ENCODE results near the gene ASCC3. TPM values are rescaled to one million over a fixed set of nuclear protein-coding genes. Genes with fewer than 3 reads are reported as not detected.
"Not testable (repeated sequence)": the region's sequence is repeated elsewhere in the genome, so short reads cannot be mapped to it uniquely, and the experiment has no call there.

Gene ASCC3
- total RNA-seq, 1 donor from 2014 or later, result 76.7 TPM

GRCh38 chr6:100806296-100806695 lies 74.8 kb downstream of the ASCC3 start:
- intact Hi-C loops (cut with micrococcal nuclease), result no loop called here

GRCh38 chr6:100803264-100804045 lies 77.7 kb downstream of the ASCC3 start:
- intact Hi-C loops (cut with micrococcal nuclease), result no loop called here

GRCh38 chr6:100801036-100801435 lies 80.1 kb downstream of the ASCC3 start:
- intact Hi-C loops (cut with micrococcal nuclease), result no loop called here

- intact Hi-C loops (cut with micrococcal nuclease), result no loop called here
These were observed 84.9 kb downstream of the ASCC3 start for GRCh38 chr6:100796049-100796823.

GRCh38 chr6:100790084-100790483 lies 91.0 kb downstream of the ASCC3 start:
- intact Hi-C loops (cut with micrococcal nuclease), result no loop called here

GRCh38 chr6:100785982-100786381 lies 95.1 kb downstream of the ASCC3 start:
- intact Hi-C loops (cut with micrococcal nuclease), result no loop called here

- intact Hi-C loops (cut with micrococcal nuclease), result no loop called here
These were observed 100.5 kb downstream of the ASCC3 start for GRCh38 chr6:100780648-100781047.

- intact Hi-C loops (cut with micrococcal nuclease), result no loop called here
These were observed 105.5 kb downstream of the ASCC3 start for GRCh38 chr6:100775667-100776066.

- intact Hi-C loops (cut with micrococcal nuclease), result no loop called here
These were observed 106.4 kb downstream of the ASCC3 start for GRCh38 chr6:100774681-100775080.

GRCh38 chr6:100768816-100769351 lies 112.2 kb downstream of the ASCC3 start:
- intact Hi-C loops (cut with micrococcal nuclease), result no loop called here

GRCh38 chr6:100763617-100764241 lies 117.4 kb downstream of the ASCC3 start:
- intact Hi-C loops (cut with micrococcal nuclease), result no loop called here

- intact Hi-C loops (cut with micrococcal nuclease), result no loop called here
These were observed 119.3 kb downstream of the ASCC3 start for GRCh38 chr6:100761841-100762240.

- intact Hi-C loops (cut with micrococcal nuclease), result not testable (repeated sequence)
These were observed 122.7 kb downstream of the ASCC3 start for GRCh38 chr6:100758386-100758785.

GRCh38 chr6:100753421-100753820 lies 127.7 kb downstream of the ASCC3 start:
- intact Hi-C loops (cut with micrococcal nuclease), result no loop called here

- intact Hi-C loops (cut with micrococcal nuclease), result no loop called here
These were observed 129.5 kb downstream of the ASCC3 start for GRCh38 chr6:100751590-100751989.

- intact Hi-C loops (cut with micrococcal nuclease), result no loop called here
These were observed 135.6 kb downstream of the ASCC3 start for GRCh38 chr6:100745419-100746041.

- intact Hi-C loops (cut with micrococcal nuclease), result no loop called here
These were observed 140.7 kb downstream of the ASCC3 start for GRCh38 chr6:100740439-100740838.

GRCh38 chr6:100737720-100738119 lies 143.4 kb downstream of the ASCC3 start:
- intact Hi-C loops (cut with micrococcal nuclease), result not testable (repeated sequence)

GRCh38 chr6:100731411-100731810 lies 149.7 kb downstream of the ASCC3 start:
- intact Hi-C loops (cut with micrococcal nuclease), result no loop called here

- intact Hi-C loops (cut with micrococcal nuclease), result no loop called here
These were observed 150.8 kb downstream of the ASCC3 start for GRCh38 chr6:100730001-100730980.

Data from T-helper 1 cell treated with Interleukin-12 subunit alpha and Interleukin-12 subunit beta and Interleukin-4 antibody, amounts not matched to agents 30 ng/mL and 1 ng/mL, for 36 hours (primary cell).